GM19452 (cell line): ENCODE measurements around the gene ST6GALNAC5.
A peak's percentile ranks its signal among the peaks of the same experiment; 100 is the strongest.
"Not testable (repeated sequence)": the region's sequence is repeated elsewhere in the genome, so short reads cannot be mapped to it uniquely, and the experiment has no call there.

Source experiments
- ATAC-seq: cut with Tn5 transposase; IDR thresholded peaks from one replicate; pipeline ENCODE4 v1.9.1; 2021; ENCODE audit not compliant: unreplicated experiment

The ST6GALNAC5 gene

DNA sequence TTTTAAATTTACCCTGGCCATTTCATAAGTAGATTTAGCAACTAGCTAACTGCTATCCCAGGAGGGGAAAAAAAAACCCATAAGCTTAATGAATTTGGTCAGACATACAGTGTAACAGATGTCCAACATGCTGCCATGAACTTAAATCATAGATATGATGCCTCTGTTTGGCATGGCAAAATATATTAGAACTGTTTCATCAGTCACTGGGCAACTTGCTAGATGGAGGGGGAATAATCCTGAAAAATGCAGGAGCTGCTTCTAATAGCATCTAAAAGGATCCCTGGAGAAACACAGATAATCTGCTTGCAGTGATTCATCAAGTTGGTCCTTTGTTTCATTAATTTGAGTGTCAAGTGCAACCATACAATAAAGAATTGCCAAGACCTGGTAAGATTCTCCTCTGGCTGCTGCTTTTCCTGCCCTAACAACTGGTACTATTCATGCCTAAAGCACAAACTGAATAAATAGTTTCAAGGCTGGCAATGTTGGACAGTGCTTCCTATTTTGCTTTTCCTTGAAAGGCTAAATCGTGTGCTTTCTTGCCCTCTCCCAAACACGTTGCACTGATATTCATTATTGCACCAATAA, 1.5 kb upstream of the ST6GALNAC5 start:
- ATAC-seq = no peak

GRCh38 chr1:76866566-76866965, 714 bp upstream of the ST6GALNAC5 start:
- ATAC-seq = no peak

- ATAC-seq = no peak
Measured at GRCh38 chr1:76868154-76868882, 1.0 kb downstream of the ST6GALNAC5 start.

DNA sequence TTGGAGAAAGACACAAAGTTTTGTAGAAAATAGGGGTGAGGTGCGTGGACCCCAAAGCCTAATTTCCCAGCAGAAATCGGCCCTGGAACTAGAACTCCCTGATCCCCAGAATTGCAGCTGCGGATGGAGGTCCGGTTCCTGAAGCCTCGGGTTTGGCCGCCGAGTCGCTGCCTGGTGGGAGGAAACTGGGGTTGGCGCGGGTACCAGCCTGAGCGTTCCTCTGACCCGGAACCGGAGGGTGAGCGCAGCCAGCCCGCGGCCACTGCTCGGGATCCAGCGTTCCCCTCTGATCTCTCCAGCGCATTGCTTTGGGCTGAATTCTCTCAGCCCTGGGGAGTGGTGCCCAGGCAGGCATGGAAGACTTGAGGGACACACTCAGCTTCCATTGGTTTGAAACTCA, 1.6 kb downstream of the ST6GALNAC5 start:
- no peak for ATAC-seq

- no peak for ATAC-seq
Measured at GRCh38 chr1:76870037-76870436, 2.8 kb downstream of the ST6GALNAC5 start.

DNA sequence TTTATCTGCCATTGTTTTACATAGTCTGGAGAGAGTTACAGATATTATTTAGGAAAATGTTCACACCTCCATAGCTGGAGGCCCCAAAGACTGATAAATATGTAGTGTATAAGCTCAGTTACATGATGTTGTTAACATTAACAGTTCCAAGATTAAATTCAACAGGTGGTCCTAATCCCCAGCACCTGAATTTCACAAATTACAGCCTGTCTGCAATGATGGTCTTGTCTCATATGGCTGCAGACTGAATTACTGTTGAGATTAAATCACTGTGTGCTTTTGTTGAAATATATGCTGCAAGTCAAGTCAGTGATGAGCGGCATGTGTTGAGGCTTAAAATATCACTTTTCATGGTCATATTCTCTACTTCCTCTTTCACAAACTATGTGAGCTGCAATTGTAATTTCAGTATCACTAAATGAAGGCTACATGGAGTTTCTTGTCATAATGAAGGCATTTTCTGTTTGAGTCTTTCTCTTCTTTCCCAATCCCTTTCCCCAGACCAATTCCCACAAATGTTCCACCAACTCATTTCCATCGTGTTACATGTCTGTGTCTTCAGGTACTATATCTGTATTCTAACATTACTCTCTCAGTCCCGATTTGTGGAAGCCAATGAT, 4.2 kb downstream of the ST6GALNAC5 start:
- peak; percentile 80 for ATAC-seq

- no peak for ATAC-seq
Measured at GRCh38 chr1:76872944-76873343, 5.7 kb downstream of the ST6GALNAC5 start.

GRCh38 chr1:76876655-76877395, 9.5 kb downstream of the ST6GALNAC5 start:
- ATAC-seq = no peak

DNA sequence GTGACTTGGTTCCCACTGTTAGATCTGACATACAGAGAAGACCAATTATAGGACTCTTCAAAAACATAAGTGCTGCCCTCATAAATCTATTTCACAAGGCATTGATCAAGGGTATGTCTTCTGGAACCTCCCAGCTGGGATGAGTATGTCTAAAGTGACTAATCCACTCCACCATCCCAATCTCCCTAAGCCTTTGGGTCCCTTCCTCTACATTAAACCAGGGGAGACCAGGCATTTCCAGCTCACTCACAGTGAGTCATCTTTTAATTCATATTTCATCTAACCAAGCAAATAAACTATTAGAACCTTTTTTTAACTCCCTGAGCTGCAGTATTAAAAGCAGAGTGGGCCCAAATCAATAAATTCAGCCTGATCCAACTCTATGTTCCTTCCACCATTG, 11.7 kb downstream of the ST6GALNAC5 start:
- not testable (repeated sequence) for ATAC-seq

DNA sequence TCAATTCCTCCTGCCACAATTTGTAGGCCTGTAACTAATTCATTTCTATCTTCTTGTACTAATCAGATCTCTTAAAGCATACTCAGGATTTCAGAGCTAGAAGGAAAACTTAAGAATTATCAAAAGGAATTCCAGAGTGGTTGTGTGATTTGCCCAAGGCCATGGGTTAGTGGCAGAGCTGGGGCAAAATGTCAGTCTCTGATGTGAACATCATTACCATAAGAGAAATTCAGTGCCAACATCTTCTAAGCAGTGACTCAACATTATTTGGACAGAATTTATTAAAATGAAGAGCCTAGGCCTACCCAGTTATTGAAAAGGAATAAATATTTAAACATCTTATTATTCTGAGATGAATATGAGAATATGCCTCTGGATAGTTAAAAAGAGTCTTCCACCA, 14.5 kb downstream of the ST6GALNAC5 start:
- no peak for ATAC-seq

DNA sequence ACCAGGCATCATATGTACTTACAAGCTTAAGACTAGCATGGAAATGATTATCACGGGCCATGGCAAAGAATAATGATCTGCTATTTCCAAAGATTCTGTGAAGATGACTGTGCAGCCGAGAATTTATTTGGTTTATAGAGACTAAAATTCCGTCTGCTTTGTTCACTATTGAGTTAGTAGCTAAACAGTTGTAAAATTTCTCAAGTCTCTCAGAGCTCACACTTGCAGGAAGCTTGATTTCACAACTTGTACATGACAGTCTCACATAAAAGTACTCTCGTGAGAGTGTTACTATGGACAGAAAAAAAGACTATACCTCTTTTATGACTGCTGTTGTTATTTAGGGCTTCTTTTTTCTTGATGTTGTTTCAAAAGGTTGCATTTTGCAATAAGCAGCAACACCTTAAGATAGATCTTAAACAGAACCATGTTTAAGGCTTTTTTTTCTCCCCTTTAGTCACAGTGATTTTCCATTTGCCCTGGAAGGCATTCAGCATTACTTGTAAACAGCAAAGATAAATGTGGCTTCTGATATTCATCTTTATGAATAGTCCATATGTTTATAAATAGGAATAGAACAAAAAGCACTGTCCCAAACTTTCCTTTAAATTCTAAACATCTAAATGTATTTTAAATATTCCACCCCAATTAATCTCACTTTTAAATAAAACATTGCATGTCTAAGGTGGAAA, 24.8 kb downstream of the ST6GALNAC5 start:
- no peak for ATAC-seq

DNA sequence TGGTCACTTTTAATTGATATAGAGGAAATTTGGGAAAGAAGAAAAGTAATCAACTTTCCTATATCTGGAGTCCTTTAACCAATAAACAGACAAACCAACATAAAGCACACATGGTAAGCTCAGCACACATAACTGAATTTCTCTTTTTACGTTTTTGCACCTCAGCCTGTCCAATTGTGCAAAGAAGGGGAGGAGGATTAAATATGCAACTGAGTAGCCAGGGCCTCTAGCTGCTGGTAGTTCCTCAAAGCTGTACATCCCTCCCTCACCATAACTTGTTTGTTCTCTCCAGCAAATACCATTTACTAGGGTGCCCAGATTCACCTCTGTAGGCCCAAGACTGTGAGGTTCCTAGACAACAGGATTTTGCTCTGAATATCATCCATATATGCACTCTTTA, 25.4 kb downstream of the ST6GALNAC5 start:
- no peak for ATAC-seq

- ATAC-seq = peak; percentile 97
Measured at GRCh38 chr1:76901158-76901767, 34.0 kb downstream of the ST6GALNAC5 start.

DNA sequence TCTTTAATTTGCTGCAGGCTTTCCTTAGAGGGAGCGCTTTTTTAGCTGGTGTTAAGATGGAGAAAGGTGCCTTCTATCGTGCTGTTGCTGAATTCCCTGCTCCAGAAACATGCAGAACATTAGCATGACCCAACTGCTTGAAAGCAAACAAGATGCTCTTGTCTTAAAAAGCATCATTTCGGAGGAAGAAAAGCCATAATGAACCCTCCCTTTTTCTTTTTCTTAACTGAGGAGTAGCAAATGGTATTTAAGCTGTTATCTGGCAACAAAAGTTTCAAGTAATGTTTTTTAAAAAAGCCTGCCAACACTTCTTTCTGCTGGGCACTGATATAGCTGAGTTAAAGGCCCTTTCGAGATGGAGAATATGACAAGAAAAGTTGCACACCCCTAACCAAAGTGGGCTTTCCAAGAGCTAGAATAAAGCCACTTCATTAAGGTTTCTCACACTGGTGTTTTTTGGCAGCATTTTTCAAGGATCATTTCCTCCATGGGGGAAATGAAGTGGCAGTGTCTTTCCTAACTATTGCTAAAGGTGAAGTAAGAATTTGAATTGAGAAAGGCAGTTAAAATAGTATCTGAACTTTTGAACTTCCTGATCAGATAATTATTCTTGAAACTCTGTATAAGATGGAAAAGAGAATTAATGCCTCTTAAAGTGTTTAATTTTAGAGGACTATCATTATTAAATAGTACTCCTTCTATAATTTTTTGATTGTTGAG, 38.8 kb downstream of the ST6GALNAC5 start:
- no peak for ATAC-seq

- no peak for ATAC-seq
Measured at GRCh38 chr1:76909311-76909710, 42.0 kb downstream of the ST6GALNAC5 start.

DNA sequence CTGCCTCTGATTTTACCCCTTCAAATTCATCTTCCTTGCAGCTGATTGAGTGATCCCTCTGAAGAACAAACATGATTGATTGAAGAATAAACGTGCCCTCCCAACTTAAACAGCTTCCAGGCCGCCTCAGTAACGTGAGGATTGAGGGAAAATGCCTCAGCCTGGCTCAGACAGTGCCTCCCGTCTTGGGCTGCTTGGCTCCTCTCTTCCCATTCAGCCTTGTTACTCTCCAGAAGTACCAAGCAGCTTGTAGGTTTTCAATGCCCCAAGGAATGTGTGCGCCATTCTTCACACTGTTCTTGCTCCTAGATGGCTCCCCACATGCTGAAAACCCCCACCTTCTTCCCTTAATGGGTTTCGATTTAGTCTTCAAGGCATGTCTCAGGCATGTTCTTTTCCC, 51.8 kb downstream of the ST6GALNAC5 start:
- ATAC-seq = no peak

- no peak for ATAC-seq
Measured at GRCh38 chr1:76921590-76921989, 54.3 kb downstream of the ST6GALNAC5 start.

- ATAC-seq = no peak
Measured at GRCh38 chr1:76925825-76926224, 58.5 kb downstream of the ST6GALNAC5 start.

DNA sequence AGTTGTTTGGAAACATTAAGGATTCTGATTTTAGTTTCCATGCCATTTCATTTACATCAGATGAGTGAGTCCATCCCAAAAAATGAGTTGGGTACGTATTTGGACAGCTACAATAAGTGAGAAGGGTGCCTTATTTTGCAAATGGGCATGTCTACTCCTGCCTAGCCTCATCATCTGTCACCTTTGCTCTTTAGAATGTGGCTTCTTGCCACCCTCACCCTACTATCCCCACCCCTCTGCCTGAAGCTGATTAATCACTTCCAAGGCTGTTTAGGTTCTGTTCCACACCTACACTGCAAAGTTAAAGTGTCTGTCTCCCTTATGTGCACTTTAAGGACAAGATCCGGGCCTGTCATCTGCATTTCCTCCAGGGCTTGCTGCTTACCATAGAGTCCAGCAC, 61.2 kb downstream of the ST6GALNAC5 start:
- ATAC-seq = no peak

DNA sequence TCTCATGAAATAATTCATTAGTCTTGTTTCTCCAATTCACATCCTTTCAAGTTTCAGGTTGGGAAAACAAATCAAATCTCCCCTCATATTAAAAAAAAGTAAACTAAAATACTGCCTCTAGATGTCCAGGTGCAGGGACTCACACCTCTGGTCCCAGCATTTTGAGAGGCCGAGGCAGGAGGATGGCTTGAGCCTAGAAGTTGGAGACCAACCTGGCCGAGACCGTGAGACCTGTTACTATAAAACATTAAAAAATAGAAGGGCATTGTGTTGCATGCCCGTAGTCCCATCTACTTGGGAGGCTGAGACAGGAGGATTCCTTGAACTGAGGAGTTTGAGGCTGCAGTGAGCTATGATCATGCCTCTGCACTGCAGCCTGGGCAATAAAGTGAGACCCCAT, 61.9 kb downstream of the ST6GALNAC5 start:
- ATAC-seq = no peak
